H1 (cell line): ENCODE measurements around the gene MRPL55. TPM values are rescaled to one million over a fixed set of nuclear protein-coding genes. Genes with fewer than 3 reads are reported as not detected.

Experiments
- CTCF ChIA-PET: fragments of 300-600 bp; sonication (Branson Sonifier 250); formaldehyde crosslinking; loops from one replicate; lab custom pipeline; 2021; ENCODE audit not compliant: partially characterized antibody; lab: Charles Lee
- POLR2A ChIA-PET: fragments of 300-600 bp; sonication (Branson Sonifier 250); formaldehyde crosslinking; loops from one replicate; lab custom pipeline; 2021; ENCODE audit warnings: inconsistent platforms; ENCODE audit not compliant: partially characterized antibody; lab: Charles Lee
- DNase-seq, 2 experiments: peaks; one replicate each; pipeline versions ENCODE4 v3.0.0 to v3.0.0-alpha.2; 2010 to 2022; ENCODE audit warnings: low spot score in 2 of 2, low read depth in 1 of 2, mixed read lengths in 1 of 2
- FAIRE-seq: peaks from 2 replicates; lab custom pipeline; 2011; peaks lifted over from hg19 to GRCh38; lab: Jason Lieb, UNC
- H2AFZ ChIP-seq: 2 replicates; pipeline ENCODE4 v1.8.1; 2012; ENCODE audit warnings: low read length, inconsistent platforms
- H2AK5ac ChIP-seq: 2 replicates; pipeline ENCODE4 v1.6.1; 2013; ENCODE audit warnings: low read depth, low read length
- H2BK120ac ChIP-seq: replicated peaks from 2 replicates; pipeline ENCODE3; 2013; ENCODE audit warnings: low read depth, low read length, inconsistent platforms
- H2BK12ac ChIP-seq: 2 replicates; pipeline ENCODE4 v1.6.1; 2013; ENCODE audit warnings: low read depth, low read length
- H2BK15ac ChIP-seq: 2 replicates; pipeline ENCODE4 v1.6.1; 2013; ENCODE audit warnings: low read length
- H2BK20ac ChIP-seq: 2 replicates; pipeline ENCODE4 v1.6.1; 2013; ENCODE audit warnings: low read length
- H2BK5ac ChIP-seq: 2 replicates; pipeline ENCODE4 v1.6.1; 2013; ENCODE audit warnings: low read depth, low read length
- H3K14ac ChIP-seq: 2 replicates; pipeline ENCODE4 v1.6.1; 2013; ENCODE audit warnings: inconsistent platforms; ENCODE audit not compliant: insufficient read length
- H3K18ac ChIP-seq: 2 replicates; pipeline ENCODE4 v1.6.1; 2013; ENCODE audit warnings: low read length; ENCODE audit errors: extremely low read depth
- H3K23ac ChIP-seq: 2 replicates; pipeline ENCODE4 v1.6.1; 2013; ENCODE audit warnings: inconsistent platforms; ENCODE audit not compliant: insufficient read length
- H3K23me2 ChIP-seq: 2 replicates; pipeline ENCODE4 v1.6.1; 2013; ENCODE audit warnings: low read depth, low read length
- H3K27ac ChIP-seq: 2 replicates; pipeline ENCODE4 v1.6.1; 2011; ENCODE audit warnings: low read depth, low read length, inconsistent platforms
- H3K27me3 ChIP-seq, 4 experiments: replicated peaks in 1 of 4; 1 replicate in 1 of 4; 2 replicates in 3 of 4; pipeline versions ENCODE4 v1.6.1 to v1.8.1; 2011 to 2013; ENCODE audit warnings: low read length in 3 of 4, mild to moderate bottlenecking in 3 of 4, inconsistent platforms in 2 of 4, mixed read lengths in 2 of 4, moderate library complexity in 1 of 4; ENCODE audit not compliant: control insufficient read depth in 3 of 4, insufficient read depth in 3 of 4; ENCODE audit errors: extremely low read depth in 1 of 4
- H3K36me3 ChIP-seq, 4 experiments: 2 replicates each; pipeline versions ENCODE4 v1.6.1 to v1.8.1; 2011 to 2013; ENCODE audit warnings: mild to moderate bottlenecking in 4 of 4, low read length in 3 of 4, moderate library complexity in 2 of 4, control low read depth in 1 of 4, inconsistent platforms in 1 of 4; ENCODE audit not compliant: insufficient read depth in 4 of 4, control insufficient read depth in 2 of 4
- H3K4ac ChIP-seq: replicated peaks from 2 replicates; pipeline ENCODE3; 2013; ENCODE audit warnings: low read length, low read depth, mixed read lengths, inconsistent platforms; ENCODE audit not compliant: insufficient read length
- H3K4me1 ChIP-seq, 4 experiments: replicated peaks in 1 of 4; 1 replicate in 1 of 4; 2 replicates in 3 of 4; pipeline versions ENCODE4 v1.6.1 to v1.8.1; 2011 to 2013; ENCODE audit warnings: low read length in 3 of 4, inconsistent platforms in 2 of 4, mixed read lengths in 1 of 4; ENCODE audit not compliant: insufficient read depth in 4 of 4, control insufficient read depth in 3 of 4
- H3K4me2 ChIP-seq, 2 experiments: 2 replicates each; pipeline versions ENCODE4 v1.6.1 to v1.8.1; 2011 to 2013; ENCODE audit warnings: low read depth in 2 of 2, low read length in 2 of 2, control low read depth in 1 of 2, inconsistent platforms in 1 of 2, mild to moderate bottlenecking in 1 of 2; ENCODE audit not compliant: insufficient read depth in 1 of 2
- H3K4me3 ChIP-seq, 4 experiments: fragments of 200-600, 300-600 bp in 1 of 4; sonication (generic), shearing (Covaris generic), sonication (Bioruptor Twin) in 1 of 4; 2 replicates each; pipeline versions ENCODE4 v1.5.1 to v1.8.1; 2011 to 2016; ENCODE audit warnings: low read length in 4 of 4, low read depth in 3 of 4, control low read depth in 2 of 4, inconsistent platforms in 2 of 4, mild to moderate bottlenecking in 2 of 4, mixed read lengths in 1 of 4, moderate library complexity in 1 of 4; ENCODE audit not compliant: insufficient read depth in 2 of 4; ENCODE audit errors: extremely low read depth in 1 of 4
- H3K56ac ChIP-seq: replicated peaks from 2 replicates; pipeline ENCODE3; 2013; ENCODE audit warnings: low read depth, mild to moderate bottlenecking, mixed read lengths, low read length, inconsistent platforms; ENCODE audit not compliant: insufficient read length
- H3K79me1 ChIP-seq: 2 replicates; pipeline ENCODE4 v1.6.1; 2013; ENCODE audit warnings: low read depth, low read length, control low read depth
- H3K79me2 ChIP-seq, 2 experiments: 2 replicates each; pipeline versions ENCODE4 v1.6.1 to v1.8.1; 2012 to 2013; ENCODE audit warnings: low read length in 2 of 2, mild to moderate bottlenecking in 2 of 2, inconsistent platforms in 1 of 2; ENCODE audit not compliant: insufficient read depth in 2 of 2, control insufficient read depth in 1 of 2
- H3K9ac ChIP-seq, 4 experiments: replicated peaks in 1 of 4; 1 replicate in 1 of 4; 2 replicates in 3 of 4; pipeline versions ENCODE4 v1.6.1 to v1.8.1; 2011 to 2013; ENCODE audit warnings: low read depth in 3 of 4, low read length in 3 of 4, control low read depth in 2 of 4, mild to moderate bottlenecking in 2 of 4, moderate library complexity in 2 of 4, inconsistent platforms in 1 of 4; ENCODE audit errors: extremely low read depth in 1 of 4
- H3K9me3 ChIP-seq, 2 experiments: 2 replicates each; pipeline versions ENCODE4 v1.6.1 to v1.8.1; 2012 to 2013; ENCODE audit warnings: mild to moderate bottlenecking in 2 of 2, moderate library complexity in 2 of 2, control low read depth in 1 of 2, inconsistent platforms in 1 of 2, low read depth in 1 of 2, low read length in 1 of 2, mixed read lengths in 1 of 2; ENCODE audit not compliant: insufficient read depth in 2 of 2
- H4K20me1 ChIP-seq, 2 experiments: replicated peaks in 1 of 2; 2 replicates each; pipeline versions ENCODE3 to v1.8.1; 2011 to 2013; ENCODE audit warnings: inconsistent platforms in 2 of 2, low read length in 2 of 2, mild to moderate bottlenecking in 1 of 2; ENCODE audit not compliant: insufficient read depth in 2 of 2, control insufficient read depth in 1 of 2
- H4K5ac ChIP-seq: 2 replicates; pipeline ENCODE4 v1.6.1; 2013; ENCODE audit warnings: low read length, low read depth, mixed read lengths, inconsistent platforms; ENCODE audit not compliant: insufficient read length
- H4K8ac ChIP-seq: 2 replicates; pipeline ENCODE4 v1.8.0; 2013; ENCODE audit warnings: mild to moderate bottlenecking, moderate library complexity, low read length, inconsistent platforms; ENCODE audit not compliant: insufficient read depth; ENCODE audit errors: extremely low read depth
- H4K91ac ChIP-seq: replicated peaks from 2 replicates; pipeline ENCODE3; 2013; ENCODE audit warnings: low read length, mixed read lengths, inconsistent platforms; ENCODE audit not compliant: insufficient read length
- SAP30 ChIP-seq: fragments of 300-600 bp; sonication (generic); IDR thresholded peaks from 2 replicates; pipeline ENCODE4 v1.7.1; 2012; ENCODE audit warnings: low read length, moderate library complexity, mild to moderate bottlenecking, inconsistent platforms; ENCODE audit not compliant: insufficient read depth, insufficient replicate concordance
- WGBS, 2 experiments: shearing (Covaris generic) in 1 of 2; methylation state at CpG; one replicate each; pipeline versions ENCODE4 v1.1.6 to v1.1.7; 2013 to 2015; ENCODE audit warnings: low lambda C conversion rate in 2 of 2, mixed read lengths in 2 of 2, inconsistent platforms in 1 of 2, low coverage in 1 of 2, missing lambda C conversion rate in 1 of 2; ENCODE audit not compliant: insufficient replicate concordance in 2 of 2, insufficient coverage in 1 of 2, insufficient read length in 1 of 2; ENCODE audit errors: extremely low coverage in 1 of 2, missing lambda C conversion rate in 1 of 2; 5-methylcytosine and 5-hydroxymethylcytosine counted together
- polyA plus RNA-seq, 7 experiments: library from polyadenylated mRNA; depleted of rRNA in 3 of 7; stranded (reverse) in 5 of 7; unstranded in 2 of 7; fragments of >200 nt in 5 of 7; fragments of 200-250 nt in 2 of 7; gene quantifications; 1 replicate in 5 of 7; 2 replicates in 1 of 7; 4 replicates in 1 of 7; pipeline versions ENCODE4 v1.2.1 to v1.2.3, GENCODE V29; 2011 to 2013; ENCODE audit warnings: missing spikeins in 2 of 7, mixed read lengths in 2 of 7
- total RNA-seq: library from RNA; stranded (reverse); fragmentation: NEBNext Ultra II Directional; extraction: Animal tissue kit (Norgen Biotek cat#: 25700); gene quantifications from 2 replicates; pipeline ENCODE4 v1.2.1, GENCODE V29; 2021

MRPL55 gene
- total and polyA plus RNA-seq, 2 of the 8 experiments (the other 6 are each of a cell fraction or from before 2014, with no cell fraction given), result 59.0 to 244 TPM

GRCh38 chr1:228094432-228095016 lies 14.6 kb downstream of the MRPL55 start:
- H2BK20ac ChIP-seq, result no peak overlapping the region
- H2BK12ac ChIP-seq, result no peak overlapping the region
- H3K4ac ChIP-seq, result no peak overlapping the region
- no peak overlapping the region for H2AK5ac ChIP-seq
- H2BK15ac ChIP-seq, result no peak overlapping the region
- POLR2A ChIA-PET, result interaction anchor here (1.1 kb wide), 1 partner anchor 15 kb away, joined by 3 read pairs; no protein-coding TSS in a partner anchor
- H3K9ac ChIP-seq, result no peak overlapping the region
- H3K4me3 ChIP-seq, result no peak overlapping the region
- H3K23ac ChIP-seq, result no peak overlapping the region
- H3K4me2 ChIP-seq, result no peak overlapping the region
- H3K36me3 ChIP-seq, result peaks cover 11 to 25% (median 16%) of the 10 kb centered on the region in 4 experiments; a peak in 7 of 8 replicates
- H2BK120ac ChIP-seq, result no peak overlapping the region
- H2AFZ ChIP-seq, result no peak overlapping the region
- 84% methylated on average over 13 of the region's 13 CpGs; no CpG with 5 or more reads in 1 of the 2 experiments for WGBS, 2 experiments
- CTCF ChIA-PET, result interaction anchor here (0.5 to 2.0 kb wide), 3 partner anchors 84 to 91 kb away, joined by 4 to 5 read pairs (median 5); no protein-coding TSS in a partner anchor
- no peak overlapping the region for H2BK5ac ChIP-seq
- no peak overlapping the region for H3K27ac ChIP-seq
- no peak for TF ChIP-seq SAP30
- no peaks in the 10 kb centered on the region for H3K27me3 ChIP-seq
- H3K9me3 ChIP-seq, result peaks cover 3 to 5% of the 10 kb centered on the region in 2 experiments; a peak in 3 of 4 replicates
- no peaks in the 10 kb centered on the region for H3K23me2 ChIP-seq
- no peak overlapping the region for H4K8ac ChIP-seq
- peaks cover 39 to 72% of the 10 kb centered on the region in 2 experiments for H4K20me1 ChIP-seq
- H3K18ac ChIP-seq, result no peak overlapping the region
- H4K91ac ChIP-seq, result no peak overlapping the region
- H4K5ac ChIP-seq, result no peak overlapping the region
- H3K56ac ChIP-seq, result no peak overlapping the region
- no peak overlapping the region for H3K14ac ChIP-seq
- peaks cover 45 to 77% of the 10 kb centered on the region in 2 experiments for H3K79me2 ChIP-seq
- peaks cover 53% of the 10 kb centered on the region for H3K79me1 ChIP-seq
- FAIRE-seq (no peak), DNase-seq (no peak)
- H3K4me1 ChIP-seq, result no peaks in the 10 kb centered on the region; a peak in 2 of 7 replicates
